GM18526 (cell line): ENCODE data around the gene FOXC2.

Experiments
- POLR2A ChIP-seq: IDR thresholded peaks from 3 replicates; pipeline ENCODE4 v1.6.1; 2011; ENCODE audit not compliant: insufficient read length; ENCODE audit errors: extremely low read depth

Gene FOXC2

GRCh38 chr16:86570558-86571529 lies 4.2 kb downstream of the FOXC2 start:
- TF ChIP-seq POLR2A: no peak

GRCh38 chr16:86571530-86571915 lies 4.9 kb downstream of the FOXC2 start:
- TF ChIP-seq POLR2A: no peak

GRCh38 chr16:86572041-86572521 lies 5.5 kb downstream of the FOXC2 start:
- no peak for TF ChIP-seq POLR2A

- no peak for TF ChIP-seq POLR2A
Observed at GRCh38 chr16:86572606-86573005, 6.0 kb downstream of the FOXC2 start.

- no peak for TF ChIP-seq POLR2A
Observed at GRCh38 chr16:86573215-86573614, 6.6 kb downstream of the FOXC2 start.

- no peak for TF ChIP-seq POLR2A
Observed at GRCh38 chr16:86573646-86574508, 7.2 kb downstream of the FOXC2 start.

GRCh38 chr16:86574646-86575045 lies 8.0 kb downstream of the FOXC2 start:
- TF ChIP-seq POLR2A: no peak

- TF ChIP-seq POLR2A: no peak
Observed at GRCh38 chr16:86575095-86575685, 8.6 kb downstream of the FOXC2 start.

GRCh38 chr16:86575754-86576557 lies 9.3 kb downstream of the FOXC2 start:
- TF ChIP-seq POLR2A: no peak

GRCh38 chr16:86576591-86577313 lies 10.1 kb downstream of the FOXC2 start:
- TF ChIP-seq POLR2A: no peak

GRCh38 chr16:86577314-86577971 lies 10.8 kb downstream of the FOXC2 start:
- TF ChIP-seq POLR2A: no peak

- TF ChIP-seq POLR2A: no peak
Observed at GRCh38 chr16:86578061-86578599, 11.5 kb downstream of the FOXC2 start, which contains the start of gene FOXL1. TSS of gene FOXL1 (plus strand) at chr16:86578549. CDS start at chr16:86578724, 175 bp downstream.
